ENCODE measurements around the gene NDUFA8. TPM values are rescaled to one million over a fixed set of nuclear protein-coding genes. Genes with fewer than 3 reads are reported as not detected.
"Not testable (repeated sequence)": the region's sequence is repeated elsewhere in the genome, so short reads cannot be mapped to it uniquely, and the experiment has no call there.

The NDUFA8 gene
- total and polyA plus RNA-seq, 2 experiments from 2014 or later = 35.5 to 133 TPM

DNA sequence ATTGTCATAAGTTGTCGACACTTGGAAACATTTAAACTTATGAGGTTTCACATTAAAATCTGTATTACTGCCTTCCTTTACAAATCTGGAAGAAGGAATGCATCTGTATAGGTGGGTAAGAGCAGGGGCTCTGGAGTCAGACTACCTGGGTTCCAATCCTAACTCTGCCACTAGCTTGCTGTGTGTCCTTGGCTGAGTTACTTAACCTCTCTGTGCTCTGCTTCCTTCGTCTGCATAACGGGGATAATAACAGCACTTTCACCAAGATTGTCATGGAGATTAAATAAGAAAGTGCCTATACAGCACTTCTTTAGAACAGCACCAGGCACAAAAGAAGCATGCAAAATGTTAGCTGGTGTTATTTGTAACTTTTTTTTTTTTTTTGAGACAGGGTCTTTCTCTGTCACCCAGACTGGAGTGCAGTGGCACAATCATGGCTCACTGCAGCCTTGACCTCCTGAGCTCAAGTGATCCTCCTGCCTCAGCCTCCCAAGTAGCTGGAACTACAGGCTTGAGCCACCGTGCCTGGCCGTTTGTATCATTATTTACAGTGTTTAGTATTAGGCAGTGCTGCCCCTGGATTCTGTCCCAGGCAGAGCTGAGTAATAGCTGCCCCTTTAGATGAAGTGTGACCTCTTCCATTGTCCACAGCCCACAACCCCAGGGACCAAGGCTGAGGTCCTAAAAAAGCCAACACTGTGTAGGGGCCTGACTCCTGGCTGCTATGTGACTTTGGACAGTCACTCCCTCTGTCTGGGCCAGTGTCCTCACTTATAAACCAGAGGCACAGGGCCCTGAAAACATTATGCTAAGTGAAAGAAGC, 41.0 kb downstream of the NDUFA8 start:
- 60 to 61% methylated on average over 5 of the region's 5 CpGs for WGBS, 2 experiments (ENCODE audit: low coverage in 1 of 2, low lambda C conversion rate in 2 of 2, missing lambda C conversion rate in 2 of 2)
- TF ChIP-seq EZH2 (IDR thresholded peaks at IDR 0.05; ENCODE audit: insufficient read depth, poor library complexity, severe bottlenecking) (no peak), EZH2phosphoT487 (IDR thresholded peaks at IDR 0.05; ENCODE audit: insufficient read depth, low read depth) (no peak)

DNA sequence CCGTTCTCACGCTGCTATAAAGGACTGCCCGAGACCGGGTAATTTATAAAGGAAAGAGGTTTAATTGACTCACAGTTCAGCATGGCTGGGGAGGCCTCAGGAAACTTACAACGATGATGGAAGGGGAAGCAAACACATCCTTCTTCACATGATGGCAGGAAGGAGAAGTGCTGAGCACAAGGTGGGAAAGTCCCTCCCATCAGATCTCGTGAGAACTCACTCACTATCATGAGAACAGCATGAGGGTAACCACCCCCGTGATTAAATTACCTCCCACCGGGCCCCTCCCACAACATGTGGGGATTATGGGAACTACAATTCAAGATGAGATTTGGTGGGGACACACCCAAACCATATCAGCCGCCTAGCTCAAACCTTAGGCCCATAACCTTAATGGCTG, 42.3 kb downstream of the NDUFA8 start:
- H3K4me1 ChIP-seq (ENCODE audit: insufficient read depth); H3K9ac ChIP-seq; H3K27ac ChIP-seq; in situ Hi-C loops (cut with MboI); H2AFZ ChIP-seq; H3K4me3 ChIP-seq; H3K4me2 ChIP-seq (ENCODE audit: unreplicated experiment); H3K79me2 ChIP-seq (ENCODE audit: insufficient read depth); H3F3A ChIP-seq (ENCODE audit: insufficient read depth); DNase-seq; H3K9me2 ChIP-seq (ENCODE audit: insufficient read depth); H3K36me3 ChIP-seq (ENCODE audit: low read depth); H3K9me3 ChIP-seq (ENCODE audit: low read depth); H4K20me1 ChIP-seq (ENCODE audit: insufficient read depth): not testable (repeated sequence)
- 77% methylated on average over 9 of the region's 9 CpGs for WGBS, 2 experiments (ENCODE audit: low coverage in 1 of 2, low lambda C conversion rate in 2 of 2, missing lambda C conversion rate in 2 of 2)
- H3K27me3 ChIP-seq (replicated peaks; ENCODE audit: insufficient read depth) = peaks cover 19% of the 10 kb centered on the region

More for the DNA sequence above, 41.0 kb downstream of the NDUFA8 start:
- no peak overlapping the region for H2AFZ ChIP-seq
- no peaks in the 10 kb centered on the region for H3K9me3 ChIP-seq (ENCODE audit: low read depth)
- no peaks in the 10 kb centered on the region for H3F3A ChIP-seq (ENCODE audit: insufficient read depth)
- no peaks in the 10 kb centered on the region for H3K9me2 ChIP-seq (ENCODE audit: insufficient read depth)
- no peak overlapping the region for H3K9ac ChIP-seq
- in situ Hi-C loops (cut with MboI) = no loop called here
- no peak for DNase-seq
- H3K79me2 ChIP-seq (ENCODE audit: insufficient read depth) = no peaks in the 10 kb centered on the region
- no peak overlapping the region for H3K4me3 ChIP-seq
- H3K4me1 ChIP-seq (ENCODE audit: insufficient read depth) = no peaks in the 10 kb centered on the region
- peaks cover 15% of the 10 kb centered on the region for H3K27me3 ChIP-seq (replicated peaks; ENCODE audit: insufficient read depth)
- no peaks in the 10 kb centered on the region for H4K20me1 ChIP-seq (ENCODE audit: insufficient read depth)
- H3K4me2 ChIP-seq (ENCODE audit: unreplicated experiment) = no peak overlapping the region
- no peaks in the 10 kb centered on the region for H3K36me3 ChIP-seq (ENCODE audit: low read depth)
- no peak overlapping the region for H3K27ac ChIP-seq

DNA sequence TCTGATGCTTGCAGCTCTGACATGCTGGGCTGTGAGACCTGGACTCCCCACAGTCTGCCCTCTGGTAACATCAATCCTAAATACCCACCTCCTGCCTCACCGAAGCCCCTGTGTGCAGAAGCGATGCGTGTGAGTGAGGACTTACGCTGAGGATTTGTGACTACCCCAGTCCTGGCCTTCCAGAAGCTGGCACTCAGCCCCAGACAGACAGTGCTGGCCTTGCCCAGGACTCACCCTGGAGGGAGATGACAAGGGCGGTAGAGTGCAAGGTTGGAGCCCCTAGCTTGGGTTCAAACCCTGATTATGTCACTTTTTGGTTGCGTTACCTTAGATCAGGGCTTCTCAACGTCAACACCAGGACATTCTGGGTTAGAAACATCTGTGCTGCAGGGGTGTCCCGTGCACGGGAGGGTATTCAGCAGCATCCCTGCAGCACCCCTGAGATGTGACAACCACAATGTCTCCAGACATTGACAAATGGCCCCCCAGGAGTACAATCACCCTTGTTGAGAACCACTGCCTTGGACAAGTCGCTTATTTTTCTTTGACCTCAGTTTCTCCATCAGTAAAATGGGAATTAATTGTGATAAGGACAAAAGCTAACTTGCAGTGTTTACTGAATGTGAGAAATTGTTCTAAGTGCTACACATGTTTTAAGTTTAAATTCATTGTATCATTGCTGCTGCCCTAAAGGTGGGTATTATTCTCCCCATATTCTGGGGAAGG, 43.0 kb downstream of the NDUFA8 start:
- WGBS, 2 experiments (ENCODE audit: low coverage in 1 of 2, low lambda C conversion rate in 2 of 2, missing lambda C conversion rate in 2 of 2) = 74 to 76% methylated on average over 10 of the region's 10 CpGs

DNA sequence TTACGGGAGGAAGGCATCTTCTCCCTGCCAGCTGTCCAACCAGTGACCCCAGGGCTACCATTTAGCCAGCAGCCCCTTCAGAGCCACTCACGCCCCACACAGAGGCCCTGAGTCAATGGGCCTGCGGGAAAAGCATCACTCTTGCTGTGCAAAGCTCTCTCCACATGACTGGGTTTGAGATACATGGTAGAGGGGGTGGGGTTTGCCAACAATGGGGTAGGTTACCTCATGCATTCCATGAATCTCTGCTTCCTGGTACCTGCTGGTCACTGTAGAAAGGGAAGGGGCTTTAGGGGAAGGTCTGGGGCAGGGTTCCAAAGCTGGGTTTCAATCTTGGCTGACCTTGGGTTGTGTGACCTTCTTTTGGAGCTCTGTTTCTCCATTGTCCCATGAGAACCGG, 43.5 kb downstream of the NDUFA8 start:
- Histone ChIP-seq H3K4me1 (ENCODE audit: insufficient read depth) (no peaks in the 10 kb centered on the region), H3K9me3 (ENCODE audit: low read depth) (no peaks in the 10 kb centered on the region), H3K27ac (no peak overlapping the region), H3K4me2 (ENCODE audit: unreplicated experiment) (no peak overlapping the region), H3K36me3 (ENCODE audit: low read depth) (no peaks in the 10 kb centered on the region), H2AFZ (no peak overlapping the region), H3K27me3 (replicated peaks; ENCODE audit: insufficient read depth) (peaks cover 19% of the 10 kb centered on the region), H3F3A (ENCODE audit: insufficient read depth) (no peaks in the 10 kb centered on the region), H4K20me1 (ENCODE audit: insufficient read depth) (no peaks in the 10 kb centered on the region), H3K4me3 (no peak overlapping the region), H3K79me2 (ENCODE audit: insufficient read depth) (no peaks in the 10 kb centered on the region), H3K9me2 (ENCODE audit: insufficient read depth) (no peaks in the 10 kb centered on the region), H3K9ac (no peak overlapping the region)
- in situ Hi-C loops (cut with MboI) = no loop called here
- DNase-seq = no peak
- WGBS, 2 experiments (ENCODE audit: low coverage in 1 of 2, low lambda C conversion rate in 2 of 2, missing lambda C conversion rate in 2 of 2) = 42 to 50% methylated on average over 4 of the region's 4 CpGs
- no peak for TF ChIP-seq EZH2 (IDR thresholded peaks at IDR 0.05; ENCODE audit: insufficient read depth, poor library complexity, severe bottlenecking)
- TF ChIP-seq EZH2phosphoT487 (IDR thresholded peaks at IDR 0.05; ENCODE audit: insufficient read depth, low read depth) = no peak

More for the DNA sequence above, 43.0 kb downstream of the NDUFA8 start:
- Histone ChIP-seq H3F3A (ENCODE audit: insufficient read depth) (no peaks in the 10 kb centered on the region), H3K9me3 (ENCODE audit: low read depth) (no peaks in the 10 kb centered on the region), H3K4me3 (no peak overlapping the region), H3K27ac (no peak overlapping the region), H3K79me2 (ENCODE audit: insufficient read depth) (no peaks in the 10 kb centered on the region), H2AFZ (no peak overlapping the region), H3K4me2 (ENCODE audit: unreplicated experiment) (no peak overlapping the region), H3K9ac (no peak overlapping the region), H3K27me3 (replicated peaks; ENCODE audit: insufficient read depth) (peaks cover 19% of the 10 kb centered on the region), H4K20me1 (ENCODE audit: insufficient read depth) (no peaks in the 10 kb centered on the region), H3K4me1 (ENCODE audit: insufficient read depth) (no peaks in the 10 kb centered on the region), H3K9me2 (ENCODE audit: insufficient read depth) (no peaks in the 10 kb centered on the region), H3K36me3 (ENCODE audit: low read depth) (no peaks in the 10 kb centered on the region)
- no peak for DNase-seq
- TF ChIP-seq EZH2phosphoT487 (IDR thresholded peaks at IDR 0.05; ENCODE audit: insufficient read depth, low read depth) = no peak
- TF ChIP-seq EZH2 (IDR thresholded peaks at IDR 0.05; ENCODE audit: insufficient read depth, poor library complexity, severe bottlenecking) = no peak
- in situ Hi-C loops (cut with MboI) = no loop called here

Data from GM23248 (cell line).